Measurements from ENCODE around the gene CLK1. TPM values are rescaled to one million over a fixed set of nuclear protein-coding genes. Genes with fewer than 3 reads are reported as not detected.

Gene CLK1
- total RNA-seq, 1 donor from 2014 or later, result 96.1 TPM

- FAIRE-seq (no peak), DNase-seq (ENCODE audit: low read depth) (no peak)
- H3K4me3 ChIP-seq (ENCODE audit: low read depth, low read length), result no peak overlapping the region
- peaks cover 2% of the 10 kb centered on the region for H3K36me3 ChIP-seq (ENCODE audit: control insufficient read depth, insufficient read depth, low read length)
- no peaks in the 10 kb centered on the region for H3K27me3 ChIP-seq (ENCODE audit: control insufficient read depth, insufficient read depth, low read length)
- TF ChIP-seq, protein P1, sequence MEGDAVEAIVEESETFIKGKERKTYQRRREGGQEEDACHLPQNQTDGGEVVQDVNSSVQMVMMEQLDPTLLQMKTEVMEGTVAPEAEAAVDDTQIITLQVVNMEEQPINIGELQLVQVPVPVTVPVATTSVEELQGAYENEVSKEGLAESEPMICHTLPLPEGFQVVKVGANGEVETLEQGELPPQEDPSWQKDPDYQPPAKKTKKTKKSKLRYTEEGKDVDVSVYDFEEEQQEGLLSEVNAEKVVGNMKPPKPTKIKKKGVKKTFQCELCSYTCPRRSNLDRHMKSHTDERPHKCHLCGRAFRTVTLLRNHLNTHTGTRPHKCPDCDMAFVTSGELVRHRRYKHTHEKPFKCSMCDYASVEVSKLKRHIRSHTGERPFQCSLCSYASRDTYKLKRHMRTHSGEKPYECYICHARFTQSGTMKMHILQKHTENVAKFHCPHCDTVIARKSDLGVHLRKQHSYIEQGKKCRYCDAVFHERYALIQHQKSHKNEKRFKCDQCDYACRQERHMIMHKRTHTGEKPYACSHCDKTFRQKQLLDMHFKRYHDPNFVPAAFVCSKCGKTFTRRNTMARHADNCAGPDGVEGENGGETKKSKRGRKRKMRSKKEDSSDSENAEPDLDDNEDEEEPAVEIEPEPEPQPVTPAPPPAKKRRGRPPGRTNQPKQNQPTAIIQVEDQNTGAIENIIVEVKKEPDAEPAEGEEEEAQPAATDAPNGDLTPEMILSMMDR (IDR thresholded peaks at IDR 0.05; ENCODE audit: insufficient read depth, low read length, severe bottlenecking), result no peak
These were observed 6.7 kb upstream of the CLK1 start for GRCh38 chr2:200871151-200871550.

DNA sequence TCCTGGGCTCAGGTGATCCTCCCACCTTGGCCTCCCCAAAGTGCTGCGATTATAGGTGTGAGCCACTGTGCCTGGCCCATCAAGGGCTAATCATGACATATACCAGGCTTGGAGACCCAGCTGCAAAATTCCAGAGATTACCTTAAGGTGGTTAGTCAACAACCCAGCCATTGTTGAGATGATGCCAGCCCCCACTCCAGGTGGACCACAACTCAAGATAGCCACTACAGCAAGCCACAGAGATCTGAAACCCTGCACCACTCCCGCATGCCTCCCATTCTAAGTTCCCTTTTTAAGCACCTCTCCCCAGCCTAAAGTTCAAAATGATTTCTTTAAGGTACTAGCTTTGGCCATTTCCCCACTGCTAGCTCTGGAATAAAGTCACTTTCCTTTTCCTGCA, 4.6 kb upstream of the CLK1 start:
- FAIRE-seq, result no peak
- no peaks in the 10 kb centered on the region for H3K27me3 ChIP-seq (ENCODE audit: control insufficient read depth, insufficient read depth, low read length)

DNA sequence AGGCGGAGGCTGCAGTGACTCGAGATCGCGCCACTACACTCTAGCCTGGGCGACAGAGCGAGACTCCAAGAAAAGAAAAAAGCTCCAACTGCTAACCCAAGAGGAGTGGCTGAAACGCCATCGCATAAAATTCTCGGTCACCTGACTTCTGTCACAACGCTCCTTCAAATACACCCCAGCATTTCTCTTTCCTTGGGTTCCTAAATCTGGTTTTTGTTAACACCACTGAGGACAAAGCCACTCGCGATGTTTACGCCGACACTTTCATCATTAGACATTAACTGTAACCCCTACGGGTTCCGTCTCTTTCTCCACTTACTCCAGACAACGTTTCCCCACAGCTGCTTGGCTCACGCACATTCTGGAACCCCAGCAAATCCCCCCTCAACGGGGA, 679 bp downstream of the CLK1 start:
- TF ChIP-seq, protein P1 (IDR thresholded peaks at IDR 0.05; ENCODE audit: insufficient read depth, low read length, severe bottlenecking), result no peak
- no peaks in the 10 kb centered on the region for H3K27me3 ChIP-seq (ENCODE audit: control insufficient read depth, insufficient read depth, low read length)
- peaks cover 6% of the 10 kb centered on the region for H3K36me3 ChIP-seq (ENCODE audit: control insufficient read depth, insufficient read depth, low read length)
- peak overlapping the region; percentile 79 for H3K4me3 ChIP-seq (ENCODE audit: low read depth, low read length)
- no peak for DNase-seq (ENCODE audit: low read depth)
- no peak for FAIRE-seq

More for the DNA sequence above, 4.6 kb upstream of the CLK1 start:
- Histone ChIP-seq H3K36me3 (ENCODE audit: control insufficient read depth, insufficient read depth, low read length) (no peaks in the 10 kb centered on the region), H3K4me3 (ENCODE audit: low read depth, low read length) (no peak overlapping the region)
- TF ChIP-seq, protein P1 (IDR thresholded peaks at IDR 0.05; ENCODE audit: insufficient read depth, low read length, severe bottlenecking), result no peak
- no peak for DNase-seq (ENCODE audit: low read depth)

DNA sequence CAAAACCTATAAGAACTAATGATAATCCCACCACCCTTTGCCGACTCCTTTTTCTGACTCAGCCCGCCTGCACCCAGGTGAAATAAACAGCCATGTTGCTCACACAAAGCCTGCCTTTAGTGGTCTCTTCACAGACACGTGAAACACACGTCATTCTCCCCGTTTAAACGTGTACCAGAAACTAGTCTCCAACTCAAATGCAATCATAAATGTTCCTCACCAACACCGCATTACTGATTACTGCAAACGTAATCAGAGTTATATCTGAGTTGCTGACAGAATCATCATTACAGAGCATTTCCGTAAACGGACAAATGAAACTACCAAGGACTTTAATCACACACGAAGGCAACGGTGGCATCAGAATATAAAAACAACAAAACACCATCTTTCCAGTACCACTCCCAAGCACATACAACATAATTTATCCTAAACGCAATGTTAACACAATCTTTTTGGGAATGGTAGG, 1.9 kb downstream of the CLK1 start:
- DNase-seq (ENCODE audit: low read depth) (peak; percentile 82), FAIRE-seq (no peak)
- no peaks in the 10 kb centered on the region for H3K27me3 ChIP-seq (ENCODE audit: control insufficient read depth, insufficient read depth, low read length)
- TF ChIP-seq, protein P1 (IDR thresholded peaks at IDR 0.05; ENCODE audit: insufficient read depth, low read length, severe bottlenecking), result no peak
- H3K36me3 ChIP-seq (ENCODE audit: control insufficient read depth, insufficient read depth, low read length), result peaks cover 11% of the 10 kb centered on the region
- peak overlapping the region; percentile 79 for H3K4me3 ChIP-seq (ENCODE audit: low read depth, low read length)

DNA sequence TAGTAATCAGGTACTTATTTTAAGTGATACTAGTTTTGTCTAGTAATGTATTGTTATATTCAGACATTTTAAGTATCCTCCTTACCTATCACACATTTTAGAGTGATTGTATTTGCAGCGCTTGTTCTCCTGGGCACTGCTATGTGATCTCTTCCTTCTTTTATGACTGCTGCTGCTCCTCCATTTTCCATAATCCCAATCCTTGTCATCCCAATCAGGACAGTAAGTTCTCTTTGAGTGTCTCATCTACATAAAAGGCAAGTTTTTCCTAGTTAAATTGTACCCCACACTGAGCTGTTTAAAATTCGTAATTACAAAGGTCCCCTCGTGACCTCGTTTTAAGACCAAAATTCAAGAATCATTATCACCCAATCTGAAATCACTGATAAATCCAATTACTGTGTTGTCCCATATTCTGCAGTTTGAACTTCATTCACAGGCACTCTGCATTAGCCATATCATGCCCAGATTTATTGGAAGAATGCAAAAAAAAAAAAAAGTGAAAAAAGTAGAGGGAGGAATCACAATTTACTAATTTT, 2.8 kb downstream of the CLK1 start:
- Histone ChIP-seq H3K27me3 (ENCODE audit: control insufficient read depth, insufficient read depth, low read length) (no peaks in the 10 kb centered on the region), H3K36me3 (ENCODE audit: control insufficient read depth, insufficient read depth, low read length) (peaks cover 14% of the 10 kb centered on the region), H3K4me3 (ENCODE audit: low read depth, low read length) (peak overlapping the region; percentile 79)
- TF ChIP-seq, protein P1 (IDR thresholded peaks at IDR 0.05; ENCODE audit: insufficient read depth, low read length, severe bottlenecking), result no peak
- FAIRE-seq (no peak), DNase-seq (ENCODE audit: low read depth) (no peak)
